NCI-H2227 treated with DMSO at 0.1 percent for 48 hours (cell line): ENCODE measurements around the gene GFI1B.
A peak's percentile ranks its signal among the peaks of the same experiment; 100 is the strongest.
"Not testable (repeated sequence)": the region's sequence is repeated elsewhere in the genome, so short reads cannot be mapped to it uniquely, and the experiment has no call there.

Experiments
- DNase-seq: peaks from one replicate; lab custom pipeline; 2025; lab: John Stamatoyannopoulos, UW

Gene GFI1B

DNA sequence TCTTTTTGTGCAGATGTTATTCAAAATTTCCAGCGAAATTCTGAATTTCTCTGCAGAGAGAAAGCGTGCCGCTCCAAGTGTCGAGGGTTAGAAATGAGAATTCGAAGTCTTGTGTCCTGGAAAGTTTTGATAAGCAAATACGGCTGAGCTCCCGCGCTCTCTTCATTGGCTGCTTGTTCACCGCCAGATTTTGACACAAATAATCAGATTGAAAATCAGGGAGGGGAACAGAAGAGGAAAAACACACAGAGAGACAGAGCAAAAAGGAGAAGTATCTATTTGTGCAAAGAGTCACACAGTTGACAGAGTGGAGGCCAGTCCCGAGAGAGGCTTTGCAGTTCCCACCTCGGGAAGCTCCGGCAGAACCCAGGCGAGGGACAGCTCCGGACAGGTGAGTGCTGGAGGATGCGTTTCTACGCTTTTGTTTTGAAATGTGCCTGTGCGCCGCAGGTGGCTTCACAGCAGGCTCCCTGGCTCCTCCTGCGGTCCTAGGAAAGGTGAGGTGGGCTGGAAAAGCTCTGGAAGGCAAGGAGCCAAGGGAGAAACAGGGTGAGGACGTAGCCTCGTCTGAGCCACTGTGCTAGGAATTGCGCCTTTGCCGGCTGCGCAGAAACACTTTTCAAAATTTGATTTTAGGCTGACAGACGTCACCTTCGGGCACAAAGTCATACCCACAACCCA, at the start of gene GFI1B:
TSS of gene GFI1B (plus strand) at position 244 of the 681 bp plus-strand sequence. CDS start 7,985 bp downstream, outside the sequence.
- no peak for DNase-seq

DNA sequence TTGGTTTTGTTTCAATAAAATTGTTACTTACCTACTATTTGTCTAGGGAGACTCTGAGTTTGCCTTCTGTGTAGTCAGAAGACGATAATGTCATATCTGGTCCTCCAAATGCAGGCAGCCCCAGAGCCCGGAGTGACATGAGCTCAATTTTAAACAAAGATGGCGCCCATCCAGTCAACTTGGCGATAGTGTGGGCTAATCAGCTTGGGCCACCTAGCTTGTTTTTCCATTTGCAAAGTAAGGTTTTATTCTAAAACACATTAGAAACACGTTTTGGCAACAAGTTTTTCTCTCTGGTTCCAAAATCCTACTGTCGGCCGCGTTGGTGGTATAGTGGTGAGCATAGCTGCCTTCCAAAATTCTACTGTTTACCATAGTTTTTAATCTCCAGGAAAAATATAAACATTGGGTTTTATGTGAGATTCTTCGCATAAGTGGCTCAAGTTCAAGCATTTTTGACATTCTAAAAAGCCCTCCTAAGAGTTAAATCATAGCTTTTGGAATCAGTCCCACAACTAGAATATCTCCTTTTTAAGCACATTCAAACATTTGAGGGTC, 47.2 kb upstream of the GFI1B start:
- DNase-seq: no peak

DNA sequence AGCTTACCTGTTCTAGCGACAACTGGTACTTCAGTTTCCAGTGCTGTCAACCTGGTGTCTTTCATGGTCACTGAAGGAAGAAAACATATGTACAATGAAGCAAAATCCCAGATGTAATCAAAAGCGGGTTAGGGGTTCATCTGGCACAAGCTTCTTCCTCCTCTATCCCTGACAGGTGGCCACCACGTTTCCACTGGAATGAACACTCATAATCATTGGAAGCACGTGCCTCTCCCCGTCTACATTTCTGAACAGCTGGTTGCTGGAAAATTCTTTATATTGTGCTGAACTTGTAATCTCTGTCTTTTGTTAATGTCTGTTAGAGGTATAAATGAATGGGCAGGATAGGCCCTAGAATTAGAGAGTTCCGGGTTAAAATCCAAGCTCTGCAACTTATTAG, 43.5 kb upstream of the GFI1B start:
- DNase-seq: no peak

DNA sequence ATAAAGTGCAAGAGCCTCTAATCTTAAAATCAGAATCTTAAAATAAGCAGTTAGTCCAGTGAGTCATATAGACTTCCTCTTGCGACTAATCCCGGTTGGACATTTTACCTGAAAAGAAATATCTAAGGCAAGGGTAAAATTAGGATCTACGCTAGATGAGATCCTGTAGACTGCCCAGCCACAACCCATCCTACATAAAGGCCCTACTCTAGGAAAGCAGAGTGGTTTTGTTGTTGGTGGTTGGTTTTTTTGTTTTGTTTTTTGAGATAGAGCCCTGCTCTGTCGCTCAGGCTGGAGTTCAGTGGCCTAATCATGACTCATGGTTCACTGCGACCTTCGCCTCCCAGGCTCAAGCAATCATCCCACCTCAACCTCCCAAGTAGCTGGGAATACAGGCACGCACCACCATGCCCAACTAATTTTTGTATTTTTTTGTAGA, 41.0 kb upstream of the GFI1B start:
- no peak for DNase-seq

DNA sequence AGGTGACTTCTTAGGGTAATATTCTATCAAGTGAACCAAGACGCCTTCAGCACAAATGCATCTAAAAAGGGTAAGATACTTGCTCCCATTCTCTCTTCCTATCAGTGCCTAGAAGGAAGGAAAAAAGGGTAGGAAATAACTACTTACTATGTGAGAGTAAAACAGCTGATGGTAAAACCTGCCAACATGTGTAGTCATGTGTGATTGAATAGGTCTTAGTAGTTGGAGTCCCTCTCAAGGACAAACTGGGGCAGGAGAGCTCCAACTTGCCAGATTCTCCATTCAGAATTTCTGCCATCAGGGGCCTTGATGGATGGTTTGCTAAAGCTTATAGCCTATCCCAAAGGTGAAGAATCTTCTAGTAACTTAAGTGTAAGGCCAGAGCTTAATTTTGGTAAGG, 39.3 kb upstream of the GFI1B start:
- no peak for DNase-seq

DNA sequence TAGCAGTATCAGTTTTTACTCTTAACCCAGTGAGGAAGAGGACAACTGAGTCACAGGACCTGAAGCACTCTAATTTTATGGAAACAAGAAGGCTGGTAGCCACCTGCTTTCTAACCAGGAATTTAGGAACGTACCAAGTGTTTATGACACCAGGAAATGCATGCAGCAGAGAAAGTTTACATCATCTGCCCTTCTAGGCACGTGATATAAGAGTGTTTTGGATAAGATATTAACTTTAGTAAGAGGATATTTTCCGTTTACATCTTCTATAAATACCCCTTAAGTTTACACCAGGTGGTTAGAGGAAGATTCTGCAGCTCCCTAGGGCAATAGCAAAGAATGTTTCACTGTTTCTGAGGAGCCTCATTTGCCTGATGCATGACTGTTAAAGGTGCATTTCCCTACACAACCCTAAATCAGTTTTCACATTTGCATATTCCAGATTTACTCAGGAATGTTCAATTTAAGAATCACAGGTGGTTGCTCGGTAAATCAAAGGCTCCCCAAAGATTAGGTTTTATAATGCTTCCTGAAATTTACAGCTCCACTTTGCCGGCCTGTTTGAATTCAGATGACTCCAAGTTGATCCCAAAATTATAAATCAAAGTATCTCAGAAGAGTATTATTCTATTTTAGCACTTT, 35.8 kb upstream of the GFI1B start:
- DNase-seq: no peak

DNA sequence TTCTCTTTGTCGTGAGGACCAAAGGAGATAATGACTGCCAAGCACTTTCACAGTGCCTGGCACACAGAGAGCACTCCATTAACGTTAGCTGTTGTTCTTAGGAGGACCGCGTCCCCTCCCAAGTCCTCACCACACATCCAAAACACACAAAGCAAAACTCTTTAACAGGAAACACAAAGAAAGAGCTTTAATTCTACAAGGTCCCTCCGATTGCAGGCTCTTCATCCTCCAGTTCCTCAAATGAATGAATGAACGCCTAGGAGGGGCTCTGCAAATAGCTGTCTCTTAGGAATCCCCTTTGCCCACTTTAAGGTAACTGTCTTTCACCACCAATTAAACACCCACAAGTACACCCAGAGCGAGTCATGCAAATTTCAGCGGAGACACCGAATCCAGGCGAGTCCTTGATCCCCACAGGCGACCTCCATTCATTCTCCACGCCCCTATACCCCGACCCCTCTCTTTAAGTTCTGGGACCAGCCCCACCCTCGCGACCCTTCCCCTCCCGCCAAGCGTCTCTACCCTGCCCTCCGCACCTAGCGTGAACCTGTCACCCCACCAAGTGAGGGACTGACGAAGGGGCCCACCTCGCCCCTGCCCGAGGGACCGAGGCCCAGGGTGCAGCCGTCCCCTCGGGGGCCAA, 34.7 kb upstream of the GFI1B start:
- no peak for DNase-seq

DNA sequence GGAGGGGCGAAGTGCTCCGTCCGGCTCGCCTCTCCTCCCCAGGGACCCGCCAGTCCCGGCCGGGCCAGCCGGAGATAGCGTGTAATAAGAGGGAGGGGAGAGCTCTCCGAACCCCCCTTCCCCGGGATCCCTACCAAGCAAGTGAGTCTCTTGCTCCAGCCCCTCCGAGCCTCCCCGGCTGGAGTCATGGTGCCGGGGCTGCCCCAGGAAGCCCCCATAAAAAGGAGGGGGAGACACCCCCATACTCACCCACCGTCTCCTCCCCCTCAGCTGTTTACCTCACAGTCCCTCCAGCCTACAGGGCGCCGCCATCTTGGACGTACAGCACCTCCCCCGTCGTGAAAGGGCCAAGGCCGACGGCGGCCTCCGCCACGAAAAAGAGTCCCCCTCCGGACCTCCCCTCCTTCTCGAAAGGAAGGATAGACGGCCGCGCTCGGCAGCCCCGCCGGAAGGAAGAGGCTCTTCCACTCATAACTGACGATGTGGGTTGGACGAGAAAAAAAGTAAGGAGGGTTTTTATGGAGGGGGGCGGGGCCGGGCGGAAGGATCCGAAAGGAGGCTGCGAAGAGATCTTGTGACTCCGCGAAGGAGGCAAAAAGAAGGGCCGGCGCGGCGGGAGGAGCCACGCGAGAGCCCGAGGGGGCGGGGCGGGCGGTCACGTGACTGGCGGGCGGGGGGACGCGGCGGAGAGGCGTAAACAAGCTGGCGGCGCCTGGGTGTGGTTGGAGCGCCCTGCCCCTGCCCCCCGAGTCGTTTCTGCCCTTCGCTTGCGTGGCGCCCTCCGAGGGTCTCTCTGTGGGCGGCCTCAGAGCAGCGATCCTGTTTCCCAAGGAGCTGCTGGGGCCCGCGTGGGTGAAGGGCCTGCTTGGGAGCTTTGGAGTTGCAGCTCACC, 34.0 kb upstream of the GFI1B start, which contains the start of gene TSC1:
TSS of gene TSC1 (minus strand) at position 323 of the 892 bp plus-strand sequence. CDS start 15,744 bp downstream, outside the sequence.
- peak; percentile 83 for DNase-seq

DNA sequence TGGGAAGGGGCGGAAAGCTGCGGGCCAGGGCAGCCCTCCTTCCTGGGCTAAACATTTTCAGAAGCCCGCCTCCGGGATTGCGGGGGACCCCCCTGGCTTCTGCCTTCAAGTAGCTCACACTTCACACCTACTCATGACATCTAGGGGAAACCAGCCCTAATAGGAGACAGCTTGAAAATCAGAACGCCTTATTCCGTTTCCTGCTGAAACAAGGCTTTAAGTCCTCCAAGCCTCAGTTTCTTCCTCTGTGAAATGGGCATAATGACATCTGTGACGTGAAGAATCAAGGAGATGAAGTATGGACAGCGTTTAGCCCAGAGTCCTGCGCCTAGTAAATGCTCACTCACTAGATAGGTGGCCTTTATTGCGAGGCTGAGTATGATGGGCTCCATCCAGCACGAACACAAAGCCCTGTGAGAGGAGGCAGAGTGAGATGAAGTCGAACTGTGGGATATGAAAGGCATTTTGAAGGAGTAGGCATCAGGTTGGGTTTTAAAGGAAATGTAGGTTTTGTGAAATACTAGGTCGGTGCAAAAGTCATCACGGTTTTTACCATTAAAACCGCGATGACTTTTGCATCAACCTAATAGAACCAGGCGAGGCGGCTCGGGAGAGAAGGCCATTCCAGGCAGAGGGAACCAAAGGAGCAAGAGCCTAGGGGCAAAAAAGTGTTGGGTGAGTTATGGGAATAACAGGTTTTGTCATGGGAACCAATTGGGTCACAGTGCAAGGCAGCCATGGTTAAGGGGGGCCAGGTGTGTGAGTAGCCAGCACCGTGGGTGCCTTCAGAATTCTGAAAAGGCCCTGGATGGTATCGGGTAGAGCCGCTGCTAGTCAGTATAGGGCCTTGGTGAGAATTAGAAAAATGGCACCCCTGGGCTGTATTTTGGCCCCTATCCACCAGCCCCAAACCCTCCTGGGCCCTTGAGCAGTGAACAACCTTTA, 33.0 kb upstream of the GFI1B start:
- DNase-seq: no peak

DNA sequence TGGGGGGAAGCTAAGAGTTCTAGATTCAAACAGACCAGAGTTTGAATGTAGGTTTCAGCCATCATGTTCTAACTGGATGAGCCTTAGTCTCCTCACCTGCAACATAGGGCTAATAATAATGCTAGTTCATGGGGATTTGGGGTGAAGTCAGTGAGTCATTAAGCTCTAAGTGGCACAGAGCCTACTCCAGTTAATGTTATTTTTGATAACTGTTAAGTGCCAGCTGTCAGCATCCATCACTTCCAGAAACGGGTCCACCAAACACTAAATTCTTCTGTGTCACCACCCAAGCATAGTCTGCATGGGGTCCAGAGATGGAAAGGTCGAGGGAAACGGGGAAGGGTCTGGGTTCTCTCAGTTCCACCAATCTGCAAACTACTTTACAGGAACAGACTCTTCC, 32.3 kb upstream of the GFI1B start:
- no peak for DNase-seq

DNA sequence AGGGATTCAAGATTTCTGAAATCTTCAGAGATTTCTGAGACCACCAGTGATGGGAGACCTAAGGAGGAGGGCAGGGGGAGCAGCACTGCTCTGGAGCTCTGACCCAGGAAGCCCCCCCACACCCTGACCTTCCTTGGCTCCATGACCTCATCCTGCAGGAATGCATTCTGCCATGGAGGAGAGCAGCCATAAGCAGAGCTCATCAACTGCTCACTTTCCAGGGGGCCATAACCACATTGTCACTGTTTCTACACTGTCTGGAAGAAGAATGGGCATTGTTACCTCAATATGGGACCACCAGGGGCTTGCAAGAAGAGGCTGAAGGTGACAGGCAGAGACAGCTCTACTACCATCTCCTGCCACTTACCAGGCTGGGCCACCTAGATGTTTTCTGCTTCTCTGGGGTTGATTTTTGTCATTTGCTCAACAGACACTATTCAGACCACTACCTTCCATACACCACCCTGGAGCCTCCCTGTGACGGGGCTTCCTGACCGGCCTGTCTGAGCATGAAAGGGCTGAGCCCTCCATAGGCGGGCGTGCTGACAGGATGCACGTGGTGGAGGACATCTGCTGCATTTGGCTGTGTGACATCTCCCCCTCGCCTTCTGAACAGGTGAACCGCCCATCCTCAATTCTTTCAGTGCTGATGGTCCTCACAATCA, 31.7 kb upstream of the GFI1B start:
- DNase-seq: no peak

DNA sequence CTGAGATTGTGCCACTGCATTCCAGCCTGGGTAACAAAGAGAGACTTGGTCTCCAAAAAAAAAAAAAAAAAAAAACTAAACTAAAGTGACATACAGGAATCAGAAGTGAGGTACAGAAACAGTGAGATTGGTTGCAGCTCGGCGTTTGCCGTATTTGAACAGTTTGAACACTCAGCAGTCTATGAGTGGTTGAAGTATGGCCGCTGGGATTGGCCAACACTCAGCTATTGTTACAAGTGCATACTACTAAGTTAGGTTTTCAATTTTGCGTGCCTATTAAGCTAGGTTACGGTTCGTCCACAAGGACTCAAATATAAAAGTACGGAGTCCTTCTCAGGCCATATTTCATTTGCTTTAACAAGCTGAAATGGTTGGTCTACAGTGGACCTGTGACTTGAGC, 30.7 kb upstream of the GFI1B start:
- no peak for DNase-seq

DNA sequence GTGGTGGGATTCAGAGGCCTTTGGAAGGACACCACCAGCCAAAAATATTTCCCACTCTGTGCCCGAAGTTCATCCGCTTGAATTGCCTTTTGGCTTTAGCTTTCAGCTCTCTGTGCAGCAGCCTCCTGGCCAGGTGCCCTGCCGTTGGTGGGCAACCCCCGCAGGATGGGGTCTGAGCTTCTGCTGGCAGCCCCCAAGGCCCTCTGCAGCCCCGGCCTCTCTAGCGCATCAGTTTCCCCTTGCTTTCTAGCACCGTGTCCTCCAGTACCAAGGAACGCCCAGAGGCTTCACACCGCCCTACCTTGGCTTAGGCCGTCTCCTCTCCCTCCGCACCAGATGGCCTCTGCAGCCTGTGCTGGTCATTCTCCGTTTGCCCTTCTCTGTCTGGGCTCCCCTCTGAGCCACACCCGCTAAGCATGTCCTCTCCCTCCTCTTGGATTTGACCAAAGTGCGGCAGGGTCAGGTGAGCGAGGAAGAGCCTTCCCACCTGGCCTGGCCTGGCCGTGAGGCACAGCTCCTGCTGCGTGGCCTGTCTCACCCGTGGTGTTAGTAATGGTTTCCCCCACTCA, 29.9 kb upstream of the GFI1B start:
- DNase-seq: no peak

DNA sequence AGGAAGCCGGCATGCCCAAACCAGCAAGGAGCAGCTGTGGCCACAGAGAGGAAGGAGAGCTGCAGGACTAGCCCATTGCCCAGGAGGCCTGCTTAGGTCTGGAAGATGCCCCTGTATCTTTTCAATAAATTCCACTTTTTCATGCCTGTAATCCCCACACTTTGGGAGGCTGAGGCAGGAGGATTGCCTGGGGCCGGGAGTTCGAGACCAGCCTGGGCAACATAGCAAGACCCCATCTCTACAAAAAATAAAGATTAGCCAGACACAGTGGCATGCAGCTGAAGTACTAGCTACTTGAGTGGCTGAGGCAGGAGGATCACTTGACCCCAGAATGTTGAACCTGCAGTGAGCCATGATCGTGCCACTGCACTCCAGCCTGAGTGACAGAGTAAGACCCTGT, 28.8 kb upstream of the GFI1B start:
- DNase-seq: no peak

DNA sequence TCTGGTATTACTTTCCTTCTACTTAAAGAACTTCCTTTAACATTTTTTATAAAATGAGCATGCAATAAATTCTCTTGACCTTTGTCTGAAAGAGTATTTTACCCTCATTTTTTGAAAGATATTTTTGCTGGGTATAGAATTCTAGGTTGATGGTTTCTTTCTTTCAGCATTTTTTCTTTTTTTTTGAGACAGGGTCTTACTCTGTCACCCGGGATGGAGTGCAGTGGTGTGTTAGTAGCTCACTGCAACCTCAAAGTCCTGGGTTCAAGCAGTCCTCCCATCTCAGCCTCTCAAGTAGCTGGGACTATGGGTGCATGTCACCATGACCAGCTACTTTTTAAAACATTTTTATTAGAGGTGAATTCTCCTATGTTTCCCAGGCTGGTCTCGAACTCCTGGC, 23.4 kb upstream of the GFI1B start:
- no peak for DNase-seq

DNA sequence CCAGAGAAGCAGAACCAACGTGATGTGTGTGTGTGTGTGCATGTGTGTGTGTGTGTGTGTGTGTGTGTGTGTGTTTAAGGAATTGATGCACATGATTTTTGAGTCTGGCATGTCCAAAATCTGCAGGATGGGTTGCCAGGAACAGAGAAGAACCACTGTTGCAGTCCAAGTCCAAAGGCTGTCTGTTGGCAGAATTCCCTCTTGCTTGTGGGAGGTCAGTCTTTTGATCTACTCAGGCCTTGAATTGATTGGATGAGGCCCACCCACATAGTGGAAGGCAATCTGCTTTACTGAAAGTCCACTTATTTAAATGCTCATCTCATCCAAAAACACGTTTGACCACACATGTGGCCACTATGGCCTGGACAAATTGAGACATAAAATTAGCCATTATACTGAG, 22.7 kb upstream of the GFI1B start:
- no peak for DNase-seq

DNA sequence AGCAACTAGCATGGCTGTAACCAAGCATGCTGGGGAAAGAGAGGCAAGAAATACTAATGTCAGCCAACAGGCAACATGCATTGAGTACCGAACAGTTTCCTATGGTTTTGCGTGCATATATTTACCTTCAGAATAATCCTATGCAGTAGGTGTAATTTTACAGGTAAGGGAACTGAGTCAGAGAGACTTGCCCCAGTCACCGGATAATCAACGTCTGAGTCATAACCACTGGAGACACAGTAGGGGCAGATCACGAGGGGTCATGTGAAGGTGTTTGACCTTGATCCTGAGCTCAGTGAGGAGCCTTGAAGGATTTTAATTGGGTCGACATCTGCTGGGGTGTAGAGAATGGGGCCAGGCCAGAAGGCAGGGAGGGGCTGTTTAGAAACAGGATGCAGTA, 20.7 kb upstream of the GFI1B start:
- DNase-seq: no peak

DNA sequence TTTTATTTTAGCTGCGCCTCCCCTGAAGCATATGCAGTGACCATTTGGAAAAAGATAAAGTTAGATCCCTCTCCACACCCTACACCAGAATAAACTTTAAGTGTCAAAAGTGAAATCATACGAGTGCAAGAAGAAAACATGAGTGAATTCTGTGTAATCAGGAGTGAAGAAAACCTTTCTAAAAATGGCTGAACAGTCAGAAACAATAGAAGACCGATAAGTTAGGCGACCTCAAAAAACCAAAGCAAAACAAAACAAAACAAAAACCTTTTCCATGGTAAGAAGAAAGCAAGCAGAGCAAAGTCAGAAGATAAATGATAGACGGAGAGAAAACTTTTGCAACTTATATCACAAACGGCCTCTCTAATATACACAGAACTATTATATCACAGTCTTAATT, 17.5 kb upstream of the GFI1B start:
- DNase-seq: no peak

DNA sequence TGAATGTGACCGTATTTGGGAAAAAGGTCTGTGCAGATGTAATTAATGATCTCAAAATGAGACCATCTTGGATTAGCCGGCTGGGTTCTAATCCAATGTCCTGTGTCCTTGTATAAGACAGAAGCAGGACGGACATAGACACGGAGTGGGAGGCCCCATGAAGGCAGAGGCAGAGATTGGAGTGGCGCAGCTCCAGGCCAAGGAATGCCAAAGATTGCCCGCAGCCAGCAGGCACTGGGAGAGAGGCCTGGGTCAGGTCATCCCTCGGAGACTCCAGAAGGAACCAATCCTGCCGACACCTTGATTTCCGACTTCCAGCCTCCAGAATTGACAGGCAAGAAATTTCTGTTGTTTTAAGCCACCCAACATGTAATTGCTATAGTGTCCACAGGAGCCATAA, 13.0 kb upstream of the GFI1B start:
- no peak for DNase-seq

DNA sequence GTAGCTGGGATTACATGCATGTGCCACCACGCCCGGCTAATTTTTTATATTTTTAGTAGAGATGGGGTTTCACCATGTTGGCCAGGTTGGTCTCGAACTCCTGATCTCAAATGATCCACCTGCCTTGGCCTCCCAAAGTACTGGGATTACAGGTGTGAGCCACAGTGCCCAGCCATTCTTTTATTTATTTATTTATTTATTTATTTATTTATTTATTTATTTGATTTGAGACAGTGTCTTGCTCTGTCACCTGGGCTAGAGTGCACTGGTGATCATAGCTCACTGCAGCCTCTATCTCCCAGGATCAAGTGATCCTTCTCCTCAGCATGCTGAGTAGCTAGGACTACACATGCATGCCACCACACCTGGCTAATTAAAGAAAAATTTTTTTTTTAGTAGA, 10.6 kb upstream of the GFI1B start:
- not testable (repeated sequence) for DNase-seq
